Caco-2 (cell line): ENCODE data around the gene CSMD2. TPM values are rescaled to one million over a fixed set of nuclear protein-coding genes. Genes with fewer than 3 reads are reported as not detected.

Experiments used
- BruUV-seq: library from RNA; stranded (reverse); fragments of 400-500 nt; replicated peaks from 2 replicates; lab custom pipeline; 2021; lab: Mats Ljungman, UMichigan
- CTCF ChIA-PET: fragments of 300-600 bp; sonication (Branson Sonifier 250); formaldehyde crosslinking; loops from one replicate; lab custom pipeline; 2022; ENCODE audit warnings: antibody characterized with exemption; lab: Charles Lee
- POLR2A ChIA-PET: fragments of 300-600 bp; sonication (Branson Sonifier 250); formaldehyde crosslinking; loops from one replicate; lab custom pipeline; 2022; ENCODE audit warnings: antibody characterized with exemption; lab: Charles Lee
- DNase-seq, 2 experiments: peaks; one replicate each; pipeline versions ENCODE4 v3.0.0 to v3.0.0-alpha.2; 2020 to 2022
- H3K27me3 ChIP-seq: replicated peaks from 2 replicates; pipeline ENCODE4 v1.6.0; 2011; ENCODE audit warnings: low read length; ENCODE audit not compliant: control insufficient read depth, insufficient read depth
- H3K36me3 ChIP-seq: 2 replicates; pipeline ENCODE4 v1.5.1; 2011; ENCODE audit warnings: low read length; ENCODE audit not compliant: control insufficient read depth, insufficient read depth
- H3K4me1 ChIP-seq: fragments of 250-450 bp; sonication (Bioruptor Pico); 2 replicates; pipeline ENCODE4 v1.5.1; 2020; ENCODE audit warnings: mild to moderate bottlenecking
- H3K4me3 ChIP-seq: 2 replicates; pipeline ENCODE4 v1.5.1; 2011; ENCODE audit warnings: low read depth, mild to moderate bottlenecking, control low read depth, low read length
- H3K9me3 ChIP-seq: fragments of 250-450 bp; sonication (Bioruptor Pico); 2 replicates; pipeline ENCODE4 v1.5.1; 2020; ENCODE audit warnings: mild to moderate bottlenecking, moderate library complexity
- H3K27ac Mint-ChIP-seq: one replicate; pipeline ENCODE4 v1.8.0; 2022; ENCODE audit warnings: mixed read lengths; ENCODE audit not compliant: unreplicated experiment
- H3K27me3 Mint-ChIP-seq: one replicate; pipeline ENCODE4 v1.8.0; 2022; ENCODE audit warnings: mixed read lengths; ENCODE audit not compliant: insufficient read depth, unreplicated experiment
- H3K36me3 Mint-ChIP-seq: one replicate; pipeline ENCODE4 v1.8.0; 2022; ENCODE audit warnings: mild to moderate bottlenecking, mixed read lengths; ENCODE audit not compliant: insufficient read depth, unreplicated experiment
- H3K4me1 Mint-ChIP-seq: one replicate; pipeline ENCODE4 v1.8.0; 2022; ENCODE audit warnings: low read depth, mixed read lengths; ENCODE audit not compliant: unreplicated experiment
- H3K4me3 Mint-ChIP-seq: one replicate; pipeline ENCODE4 v1.8.0; 2022; ENCODE audit warnings: mild to moderate bottlenecking, moderate library complexity, mixed read lengths; ENCODE audit not compliant: unreplicated experiment
- H3K9me3 Mint-ChIP-seq: one replicate; pipeline ENCODE4 v1.8.0; 2022; ENCODE audit warnings: mixed read lengths; ENCODE audit not compliant: unreplicated experiment
- CTCF ChIP-seq, 2 experiments: fragments of 200-600 bp in 1 of 2; IDR thresholded peaks; 1 replicate in 1 of 2; 2 replicates in 1 of 2; pipeline versions ENCODE4 v1.5.1 to v1.8.0; 2011 to 2022; ENCODE audit warnings: antibody characterized with exemption in 1 of 2, control low read depth in 1 of 2, inconsistent platforms in 1 of 2, low read depth in 1 of 2, low read length in 1 of 2, mild to moderate bottlenecking in 1 of 2, moderate library complexity in 1 of 2; ENCODE audit not compliant: insufficient read depth in 1 of 2, severe bottlenecking in 1 of 2, unreplicated experiment in 1 of 2
- intact Hi-C: fragments of 100-400 bp; cut with micrococcal nuclease; formaldehyde crosslinking; loops from one replicate; pipeline ENCODE4 v1.10.0; 2022; ENCODE audit not compliant: unreplicated experiment
- total RNA-seq: library from RNA; stranded (reverse); gene quantifications from 2 replicates; pipeline ENCODE4 v1.2.3, GENCODE V29; 2022

CSMD2 gene
- total RNA-seq, 1 experiment from 2014 or later: not detected

GRCh38 chr1:33745942-33746341 is 419.1 kb downstream of the CSMD2 start:
- H3K4me1 ChIP-seq: no peaks in the 10 kb centered on the region
- Mint-ChIP-seq H3K9me3 (no peaks in the 10 kb centered on the region), H3K27me3 (peaks cover 4% of the 10 kb centered on the region), H3K4me1 (no peaks in the 10 kb centered on the region), H3K4me3 (no peak overlapping the region), H3K27ac (no peak overlapping the region), H3K36me3 (no peaks in the 10 kb centered on the region)
- TF ChIP-seq CTCF (IDR thresholded peaks at IDR 0.05; ENCODE audit: insufficient read depth in 1 of 2, low read depth in 1 of 2, low read length in 1 of 2, severe bottlenecking in 1 of 2, unreplicated experiment in 1 of 2): no peak
- no peak for DNase-seq
- H3K4me3 ChIP-seq: no peak overlapping the region
- H3K36me3 ChIP-seq: no peaks in the 10 kb centered on the region
- intact Hi-C loops: no loop called here
- H3K9me3 ChIP-seq: no peaks in the 10 kb centered on the region
- no peaks in the 10 kb centered on the region for H3K27me3 ChIP-seq
- no TSS peak for BruUV-seq
- POLR2A ChIA-PET: no interaction called here
- CTCF ChIA-PET: no interaction called here

GRCh38 chr1:33743221-33743998 is 421.6 kb downstream of the CSMD2 start:
- no peak for TF ChIP-seq CTCF (IDR thresholded peaks at IDR 0.05; ENCODE audit: insufficient read depth in 1 of 2, low read depth in 1 of 2, low read length in 1 of 2, severe bottlenecking in 1 of 2, unreplicated experiment in 1 of 2)
- no peak overlapping the region for H3K4me3 ChIP-seq

GRCh38 chr1:33742663-33743062 is 422.4 kb downstream of the CSMD2 start:
- no peak for TF ChIP-seq CTCF (IDR thresholded peaks at IDR 0.05; ENCODE audit: insufficient read depth in 1 of 2, low read depth in 1 of 2, low read length in 1 of 2, severe bottlenecking in 1 of 2, unreplicated experiment in 1 of 2)
- no peak overlapping the region for H3K27ac Mint-ChIP-seq
- no peaks in the 10 kb centered on the region for H3K9me3 Mint-ChIP-seq
- Histone ChIP-seq H3K4me1 (no peaks in the 10 kb centered on the region), H3K36me3 (no peaks in the 10 kb centered on the region), H3K9me3 (no peaks in the 10 kb centered on the region), H3K27me3 (no peaks in the 10 kb centered on the region), H3K4me3 (no peak overlapping the region)
- no peaks in the 10 kb centered on the region for H3K4me1 Mint-ChIP-seq
- no peak overlapping the region for H3K4me3 Mint-ChIP-seq
- no TSS peak for BruUV-seq
- intact Hi-C loops: no loop called here
- H3K27me3 Mint-ChIP-seq: peaks cover 8% of the 10 kb centered on the region
- ChIA-PET CTCF (no interaction called here), POLR2A (no interaction called here)
- DNase-seq: no peak
- H3K36me3 Mint-ChIP-seq: no peaks in the 10 kb centered on the region

More at GRCh38 chr1:33743221-33743998, 421.6 kb downstream of the CSMD2 start:
- H3K27me3 ChIP-seq: no peaks in the 10 kb centered on the region
- H3K4me1 ChIP-seq: no peaks in the 10 kb centered on the region
- Mint-ChIP-seq H3K27me3 (peaks cover 4% of the 10 kb centered on the region), H3K9me3 (no peaks in the 10 kb centered on the region), H3K36me3 (no peaks in the 10 kb centered on the region), H3K4me3 (no peak overlapping the region), H3K4me1 (no peaks in the 10 kb centered on the region), H3K27ac (no peak overlapping the region)
- no peak for DNase-seq
- ChIA-PET POLR2A (no interaction called here), CTCF (no interaction called here)
- intact Hi-C loops: no loop called here
- no peaks in the 10 kb centered on the region for H3K36me3 ChIP-seq
- BruUV-seq: no TSS peak
- no peaks in the 10 kb centered on the region for H3K9me3 ChIP-seq
